Measurements from ENCODE around the gene FSD2. TPM values are rescaled to one million over a fixed set of nuclear protein-coding genes. Genes with fewer than 3 reads are reported as not detected.

FSD2 gene
- polyA plus RNA-seq, 1 experiment: not detected

DNA sequence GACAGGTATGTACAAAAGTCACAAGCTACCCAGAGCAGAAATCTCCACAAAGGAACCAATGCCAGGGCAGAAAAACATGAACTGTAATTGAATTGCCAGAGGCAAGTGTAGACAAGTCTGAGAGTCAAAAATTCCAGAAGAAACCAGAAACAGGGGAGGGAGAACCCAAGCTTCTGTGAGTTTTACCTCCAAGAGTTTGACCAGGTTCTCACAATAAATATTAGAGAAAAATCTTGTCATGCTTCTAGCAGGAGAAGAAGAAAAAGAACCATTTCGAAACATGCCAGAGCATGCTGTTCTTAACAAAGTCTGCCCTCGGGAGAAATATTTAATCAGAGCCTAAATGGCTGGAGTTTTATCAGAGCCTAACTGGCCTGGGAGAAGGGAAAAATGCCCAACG lies 63.7 kb downstream of the FSD2 start:
- Histone ChIP-seq H3K36me3 (ENCODE audit: control insufficient read depth, insufficient read depth, low read length) (no peaks in the 10 kb centered on the region), H3K4me3 (ENCODE audit: low read depth, low read length) (no peak overlapping the region), H3K27me3 (ENCODE audit: control insufficient read depth, insufficient read depth, low read length) (no peaks in the 10 kb centered on the region)
- TF ChIP-seq, protein P1, sequence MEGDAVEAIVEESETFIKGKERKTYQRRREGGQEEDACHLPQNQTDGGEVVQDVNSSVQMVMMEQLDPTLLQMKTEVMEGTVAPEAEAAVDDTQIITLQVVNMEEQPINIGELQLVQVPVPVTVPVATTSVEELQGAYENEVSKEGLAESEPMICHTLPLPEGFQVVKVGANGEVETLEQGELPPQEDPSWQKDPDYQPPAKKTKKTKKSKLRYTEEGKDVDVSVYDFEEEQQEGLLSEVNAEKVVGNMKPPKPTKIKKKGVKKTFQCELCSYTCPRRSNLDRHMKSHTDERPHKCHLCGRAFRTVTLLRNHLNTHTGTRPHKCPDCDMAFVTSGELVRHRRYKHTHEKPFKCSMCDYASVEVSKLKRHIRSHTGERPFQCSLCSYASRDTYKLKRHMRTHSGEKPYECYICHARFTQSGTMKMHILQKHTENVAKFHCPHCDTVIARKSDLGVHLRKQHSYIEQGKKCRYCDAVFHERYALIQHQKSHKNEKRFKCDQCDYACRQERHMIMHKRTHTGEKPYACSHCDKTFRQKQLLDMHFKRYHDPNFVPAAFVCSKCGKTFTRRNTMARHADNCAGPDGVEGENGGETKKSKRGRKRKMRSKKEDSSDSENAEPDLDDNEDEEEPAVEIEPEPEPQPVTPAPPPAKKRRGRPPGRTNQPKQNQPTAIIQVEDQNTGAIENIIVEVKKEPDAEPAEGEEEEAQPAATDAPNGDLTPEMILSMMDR (IDR thresholded peaks at IDR 0.05; ENCODE audit: insufficient read depth, low read depth, low read length): no peak
- DNase-seq (ENCODE audit: low read depth): no peak
- ChIA-PET POLR2A (no interaction called here), CTCF (interaction anchor here (1.1 kb wide), 1 partner anchor 10 kb away, joined by 3 read pairs; no protein-coding TSS in a partner anchor)

DNA sequence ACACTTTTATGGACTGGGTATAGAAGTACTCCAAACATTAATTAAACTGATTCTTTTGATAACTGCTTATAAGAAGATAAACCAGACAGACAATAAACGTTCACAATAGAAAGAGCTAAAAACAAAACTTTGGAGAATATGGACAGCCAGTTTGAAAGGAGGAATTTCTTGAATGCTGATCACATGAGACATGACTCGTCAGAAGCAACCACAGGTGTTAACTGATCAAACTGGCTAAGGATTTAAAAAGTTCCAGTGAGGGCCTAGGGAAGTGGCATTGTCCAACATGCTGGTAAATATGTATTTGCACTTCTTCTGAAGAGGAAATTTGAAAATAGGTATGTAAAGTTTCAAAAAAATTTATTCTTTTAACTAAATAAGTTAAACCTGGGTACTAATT lies 66.8 kb downstream of the FSD2 start:
- no peak for DNase-seq (ENCODE audit: low read depth)
- Histone ChIP-seq H3K36me3 (ENCODE audit: control insufficient read depth, insufficient read depth, low read length) (no peaks in the 10 kb centered on the region), H3K27me3 (ENCODE audit: control insufficient read depth, insufficient read depth, low read length) (no peaks in the 10 kb centered on the region), H3K4me3 (ENCODE audit: low read depth, low read length) (no peak overlapping the region)
- ChIA-PET CTCF (no interaction called here), POLR2A (no interaction called here)
- TF ChIP-seq, protein P1 (IDR thresholded peaks at IDR 0.05; ENCODE audit: insufficient read depth, low read depth, low read length): no peak

DNA sequence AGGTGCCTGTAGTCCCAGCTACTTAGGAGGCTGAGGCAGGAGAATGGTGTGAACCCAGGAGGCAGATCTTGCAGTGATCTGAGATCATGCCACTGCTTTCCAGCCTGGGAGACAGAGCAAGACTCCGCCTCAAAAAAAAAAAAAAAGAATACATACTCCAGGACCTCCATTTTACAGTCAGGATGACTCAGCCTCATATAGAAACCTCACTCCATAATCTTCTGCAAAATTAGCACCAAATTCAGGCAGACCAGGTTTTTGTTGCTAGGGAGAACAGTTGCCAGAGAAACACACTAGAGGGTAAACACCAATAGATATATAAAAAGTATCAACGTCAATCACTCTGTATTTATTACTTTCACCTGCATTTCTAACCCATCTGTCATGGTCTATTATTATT lies 67.9 kb downstream of the FSD2 start:
- CTCF ChIA-PET: no interaction called here
- TF ChIP-seq, protein P1 (IDR thresholded peaks at IDR 0.05; ENCODE audit: insufficient read depth, low read depth, low read length): no peak
- H3K4me3 ChIP-seq (ENCODE audit: low read depth, low read length): no peak overlapping the region
- no peaks in the 10 kb centered on the region for H3K36me3 ChIP-seq (ENCODE audit: control insufficient read depth, insufficient read depth, low read length)
- H3K27me3 ChIP-seq (ENCODE audit: control insufficient read depth, insufficient read depth, low read length): no peaks in the 10 kb centered on the region
- no peak for DNase-seq (ENCODE audit: low read depth)
- POLR2A ChIA-PET: no interaction called here

DNA sequence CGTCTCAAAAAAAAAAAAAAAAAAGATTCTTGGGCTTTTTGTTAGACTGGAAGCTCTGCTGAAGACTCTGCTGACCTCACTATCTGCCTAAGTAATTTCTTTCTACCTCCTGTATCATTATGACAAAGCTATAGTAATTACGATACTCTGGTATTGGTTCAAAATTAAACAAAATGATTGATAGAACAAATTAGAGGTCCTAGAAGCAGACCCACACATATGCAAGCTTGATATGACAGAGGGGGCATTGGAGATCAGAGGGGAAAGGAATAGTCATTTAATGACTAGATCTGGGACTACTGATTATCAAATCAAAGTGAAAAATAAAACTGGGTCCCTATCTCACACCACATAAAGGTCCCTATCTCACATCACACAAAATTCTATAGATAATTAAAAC lies 74.3 kb downstream of the FSD2 start:
- no peak overlapping the region for H3K4me3 ChIP-seq (ENCODE audit: low read depth, low read length)
- ChIA-PET POLR2A (no interaction called here), CTCF (interaction anchor here (1.1 kb wide), 1 partner anchor 10 kb away, joined by 3 read pairs; no protein-coding TSS in a partner anchor)
- no peaks in the 10 kb centered on the region for H3K27me3 ChIP-seq (ENCODE audit: control insufficient read depth, insufficient read depth, low read length)
- no peaks in the 10 kb centered on the region for H3K36me3 ChIP-seq (ENCODE audit: control insufficient read depth, insufficient read depth, low read length)
- TF ChIP-seq, protein P1 (IDR thresholded peaks at IDR 0.05; ENCODE audit: insufficient read depth, low read depth, low read length): no peak
- DNase-seq (ENCODE audit: low read depth): no peak

DNA sequence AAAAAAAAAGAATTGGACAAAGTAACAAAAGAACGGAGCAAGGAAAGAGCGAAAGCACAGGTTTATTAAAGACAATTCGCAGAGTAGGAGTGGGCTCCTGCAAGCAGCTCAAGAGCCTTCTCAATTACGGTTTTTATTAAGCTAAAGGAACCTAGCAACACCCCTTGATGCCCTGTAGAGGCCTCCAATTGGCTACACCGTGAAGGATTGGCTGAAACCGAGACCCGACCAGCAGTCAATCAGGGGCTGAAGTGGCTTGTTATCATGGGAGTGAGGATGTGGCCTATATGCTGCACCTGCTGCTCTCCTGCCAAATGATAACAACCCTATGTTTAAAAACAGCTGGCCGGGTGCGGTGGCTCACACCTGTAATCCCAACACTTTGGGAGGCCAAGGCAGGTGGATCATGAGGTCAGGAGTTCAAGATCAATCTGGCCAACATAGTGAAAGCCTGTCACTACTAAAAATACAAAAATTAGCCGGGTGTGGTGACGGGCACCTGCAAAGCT lies 75.8 kb downstream of the FSD2 start:
- Histone ChIP-seq H3K36me3 (ENCODE audit: control insufficient read depth, insufficient read depth, low read length) (no peaks in the 10 kb centered on the region), H3K4me3 (ENCODE audit: low read depth, low read length) (no peak overlapping the region), H3K27me3 (ENCODE audit: control insufficient read depth, insufficient read depth, low read length) (no peaks in the 10 kb centered on the region)
- TF ChIP-seq, protein P1 (IDR thresholded peaks at IDR 0.05; ENCODE audit: insufficient read depth, low read depth, low read length): no peak
- DNase-seq (ENCODE audit: low read depth): no peak
- POLR2A ChIA-PET: interaction anchor here (0.6 kb wide), 1 partner anchor 256 kb away, joined by 3 read pairs; the partner anchor contains the start of gene RAMAC
- CTCF ChIA-PET: interaction anchor here (0.7 kb wide), 1 partner anchor 16 kb away, joined by 3 read pairs; no protein-coding TSS in a partner anchor

All from BJ (cell line).